Keratinocyte (primary cell): Measurements from ENCODE around the gene DNAJA4.

ENCODE experiments used
- CTCF ChIP-seq, 3 experiments: IDR thresholded peaks in 1 of 3; conservative IDR thresholded peaks in 1 of 3; optimal IDR thresholded peaks in 1 of 3; 2 replicates in 2 of 3; 3 replicates in 1 of 3; pipeline versions ENCODE3 to v1.5.1; 2011; ENCODE audit warnings: low read length in 3 of 3, mild to moderate bottlenecking in 3 of 3, moderate library complexity in 2 of 3, control low read depth in 1 of 3, inconsistent platforms in 1 of 3; ENCODE audit not compliant: insufficient read depth in 2 of 3; ENCODE audit errors: extremely low read depth in 1 of 3
- EZH2 ChIP-seq: IDR thresholded peaks from one replicate; pipeline ENCODE4 v1.6.1; 2012; ENCODE audit warnings: inconsistent platforms, mild to moderate bottlenecking, low read length, moderate library complexity

GRCh38 chr15:78320183-78320582, 55.8 kb downstream of the DNAJA4 start:
- TF ChIP-seq CTCF (optimal IDR thresholded peaks at IDR 0.05 in 1 of 3, IDR thresholded peaks at IDR 0.05 in 1 of 3, conservative IDR thresholded peaks at IDR 0.05 in 1 of 3; ENCODE audit: extremely low read depth in 1 of 3, insufficient read depth in 2 of 3, low read length in 3 of 3) = no peak
- no peak for TF ChIP-seq EZH2
